Cardiac muscle cell (in vitro differentiated cells and primary cell): Measurements from ENCODE around the gene GPR108. TPM values are rescaled to one million over a fixed set of nuclear protein-coding genes. Genes with fewer than 3 reads are reported as not detected.

Experiments
- DNase-seq, 2 donors: peaks; one replicate each; pipeline versions ENCODE4 v3.0.0 to v3.0.0-alpha.2; 2010 to 2017; ENCODE audit warnings: low read depth in 1 of 2, low spot score in 1 of 2
- H3K27ac ChIP-seq: fragments of 200-600 bp; sonication (generic); 2 replicates; pipeline ENCODE4 v1.5.1; 2016
- H3K27me3 ChIP-seq: fragments of 200-600 bp; sonication (generic); 2 replicates; pipeline ENCODE4 v1.6.0; 2016; ENCODE audit warnings: control low read depth
- H3K36me3 ChIP-seq: fragments of 200-600 bp; sonication (generic); 2 replicates; pipeline ENCODE4 v1.5.1; 2016; ENCODE audit warnings: control low read depth
- H3K4me1 ChIP-seq: fragments of 200-600 bp; sonication (generic); 2 replicates; pipeline ENCODE4 v1.8.1; 2017; ENCODE audit warnings: low read depth, mild to moderate bottlenecking, mixed run types
- H3K4me3 ChIP-seq: fragments of 200-600 bp; sonication (generic); 2 replicates; pipeline ENCODE4 v1.5.1; 2016; ENCODE audit warnings: mild to moderate bottlenecking
- H3K9me3 ChIP-seq: fragments of 200-600 bp; sonication (generic); 2 replicates; pipeline ENCODE4 v1.5.1; 2017; ENCODE audit warnings: low read depth, mild to moderate bottlenecking, control low read depth
- CTCF ChIP-seq: IDR thresholded peaks from 2 replicates; pipeline ENCODE4 v1.5.1; 2012; ENCODE audit warnings: low read depth, mild to moderate bottlenecking, low read length
- polyA plus RNA-seq: library from polyadenylated mRNA; unstranded; fragments of >200 nt; fragmentation: Nextera tagmentation; extraction: Ambion mirVana; gene quantifications from 2 replicates; pipeline ENCODE4 v1.2.1, GENCODE V29; 2016
- total RNA-seq: library from RNA; depleted of rRNA; stranded (reverse); fragments of >200 nt; gene quantifications from 2 replicates; pipeline ENCODE4 v1.2.3, GENCODE V29; 2016

Gene GPR108
- total and polyA plus RNA-seq, 2 experiments from 2014 or later: 91.3 to 113 TPM

DNA sequence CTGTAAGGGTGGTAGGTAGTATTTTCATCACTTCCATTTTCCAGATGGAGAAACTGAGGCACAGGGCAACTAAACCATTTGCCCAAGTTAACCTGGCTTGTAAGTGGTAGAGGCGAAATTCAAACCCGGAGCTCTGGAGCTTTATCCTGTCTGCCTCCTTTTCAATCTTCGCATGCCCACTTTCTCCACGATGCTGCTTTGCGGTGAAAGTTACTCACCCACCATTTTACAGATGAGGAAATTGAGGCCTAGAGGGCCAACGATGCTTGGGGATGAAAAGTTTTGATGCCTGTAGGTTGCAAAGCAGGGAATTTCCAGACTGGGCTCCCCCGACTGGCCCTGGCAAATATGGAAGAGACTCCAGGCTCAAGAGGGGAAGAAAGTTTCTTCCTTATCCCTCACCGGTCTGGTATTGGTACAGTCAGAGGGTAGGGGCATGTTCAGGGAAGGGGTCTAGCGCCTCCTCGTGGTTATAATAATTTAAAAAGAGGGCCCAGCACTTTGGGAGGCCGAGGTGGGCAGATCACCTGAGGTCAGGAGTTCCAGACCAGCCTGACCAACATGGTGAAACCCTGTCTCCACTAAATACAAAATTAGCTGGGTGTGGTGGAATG is 31.7 kb upstream of the GPR108 start:
- H3K9me3 ChIP-seq: no peaks in the 10 kb centered on the region
- H3K27ac ChIP-seq: no peak overlapping the region
- H3K36me3 ChIP-seq: no peaks in the 10 kb centered on the region
- peaks cover 15% of the 10 kb centered on the region for H3K27me3 ChIP-seq
- H3K4me1 ChIP-seq: no peaks in the 10 kb centered on the region
- DNase-seq: peak; percentile 28 to 44
- TF ChIP-seq CTCF: peak; percentile 37
- no peak overlapping the region for H3K4me3 ChIP-seq

GRCh38 chr19:6768236-6768785 is 30.9 kb upstream of the GPR108 start:
- DNase-seq: no peak
- TF ChIP-seq CTCF: no peak

DNA sequence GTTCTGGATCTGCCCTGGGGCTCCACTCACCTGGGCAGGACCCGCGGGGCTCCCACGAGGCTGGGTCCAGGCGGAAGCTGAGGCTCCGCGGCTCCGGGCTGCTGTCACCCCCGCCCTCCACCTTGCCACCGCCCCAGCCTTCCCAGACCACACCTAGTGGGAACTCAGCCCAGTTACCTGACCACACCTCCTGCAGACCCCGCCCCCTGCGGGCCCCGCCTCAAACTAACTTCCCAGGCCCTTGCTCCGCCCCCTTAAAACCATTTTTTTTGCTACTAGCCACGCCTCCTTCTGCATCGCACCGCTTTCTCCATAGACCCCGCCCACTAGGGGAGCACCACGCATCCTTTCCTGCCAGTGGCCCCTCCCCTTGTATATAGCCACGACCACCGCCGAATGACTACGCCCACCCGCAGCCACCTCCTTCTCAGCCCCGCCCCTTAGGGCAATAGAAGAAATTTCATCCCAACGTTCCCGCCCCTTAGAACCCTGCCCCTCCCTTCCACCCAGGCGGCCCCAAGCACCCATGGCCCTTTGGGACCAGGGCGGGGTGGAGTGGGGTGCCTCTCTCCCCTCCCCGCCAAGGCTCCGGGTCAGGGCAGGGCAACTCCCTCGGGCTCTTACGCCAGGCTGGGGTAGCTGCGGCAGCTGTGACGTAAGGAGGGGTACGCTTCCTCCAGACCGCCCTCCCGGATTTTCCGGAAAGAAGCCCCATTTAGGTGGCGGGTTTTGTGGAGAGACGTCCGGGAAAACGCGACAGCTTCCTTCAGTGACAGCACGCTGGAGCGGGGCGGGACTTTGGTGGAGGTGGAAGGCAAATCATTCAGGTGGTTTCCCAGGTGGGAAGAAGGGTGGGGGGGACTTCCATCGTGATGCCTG is 30.2 kb upstream of the GPR108 start, which contains the start of gene SH2D3A:
TSS of gene SH2D3A (minus strand) at position 79 of the 879 bp plus-strand sequence. CDS start 3,687 bp downstream, outside the sequence.
- no peak for TF ChIP-seq CTCF
- Histone ChIP-seq H3K9me3 (no peaks in the 10 kb centered on the region), H3K27ac (no peak within 1 kb of the TSS), H3K36me3 (no peaks in the 10 kb centered on the region), H3K4me3 (peak within 1 kb of the TSS; percentile 34), H3K27me3 (peaks cover 15% of the 10 kb centered on the region), H3K4me1 (no peaks in the 10 kb centered on the region)
- DNase-seq: peak; percentile 56 to 79

More at GRCh38 chr19:6768236-6768785, 30.9 kb upstream of the GPR108 start:
- Histone ChIP-seq H3K27me3 (peaks cover 15% of the 10 kb centered on the region), H3K4me3 (no peak overlapping the region), H3K27ac (no peak overlapping the region), H3K4me1 (no peaks in the 10 kb centered on the region), H3K9me3 (no peaks in the 10 kb centered on the region), H3K36me3 (no peaks in the 10 kb centered on the region)

GRCh38 chr19:6767081-6767356 is 29.6 kb upstream of the GPR108 start:
- no peak for TF ChIP-seq CTCF

DNA sequence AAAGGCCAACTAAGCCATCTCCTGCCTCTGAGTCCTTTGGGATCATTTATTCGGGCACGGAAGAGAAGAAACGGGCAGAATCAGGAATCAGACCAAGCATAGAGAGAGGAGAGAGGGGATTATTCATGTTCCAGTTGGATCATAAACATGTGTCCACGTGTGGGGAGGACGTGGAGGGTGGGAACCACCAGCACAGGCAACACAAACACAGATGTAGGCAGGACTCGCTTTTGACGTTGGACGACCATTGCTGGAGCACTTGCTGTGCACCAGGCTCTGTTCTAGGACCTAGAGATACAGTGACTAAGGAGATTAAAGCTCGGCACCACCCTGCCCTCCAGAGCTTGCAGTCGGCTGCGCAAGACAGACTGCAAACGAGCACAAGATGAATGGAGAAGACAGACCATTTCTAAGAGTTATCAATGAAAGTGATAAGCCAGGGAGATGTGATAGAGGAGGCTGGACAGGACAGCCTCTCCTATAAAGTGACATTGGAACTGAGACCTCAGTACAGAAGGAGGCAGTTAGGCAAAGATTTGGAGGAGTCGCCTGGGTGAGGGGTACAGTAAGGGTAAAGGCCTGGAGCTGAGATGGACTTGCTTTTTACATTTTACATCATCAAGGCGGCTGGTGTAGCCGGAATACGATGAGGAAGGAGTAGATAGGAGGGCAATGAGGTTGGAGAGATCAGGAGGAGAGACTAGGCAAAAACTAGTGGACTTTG is 29.1 kb upstream of the GPR108 start:
- DNase-seq: no peak
- no peaks in the 10 kb centered on the region for H3K4me1 ChIP-seq
- H3K27ac ChIP-seq: no peak overlapping the region

More at GRCh38 chr19:6767081-6767356, 29.6 kb upstream of the GPR108 start:
- Histone ChIP-seq H3K27ac (no peak overlapping the region), H3K9me3 (no peaks in the 10 kb centered on the region), H3K4me3 (peak overlapping the region; percentile 34), H3K36me3 (no peaks in the 10 kb centered on the region), H3K4me1 (no peaks in the 10 kb centered on the region), H3K27me3 (peaks cover 15% of the 10 kb centered on the region)
- no peak for DNase-seq

More for the DNA sequence above, 29.1 kb upstream of the GPR108 start:
- H3K4me3 ChIP-seq: peak overlapping the region; percentile 34
- H3K36me3 ChIP-seq: no peaks in the 10 kb centered on the region
- H3K9me3 ChIP-seq: no peaks in the 10 kb centered on the region
- no peak for TF ChIP-seq CTCF
- peaks cover 15% of the 10 kb centered on the region for H3K27me3 ChIP-seq
